Choroid plexus epithelial cell (primary cell): Measurements from ENCODE around the gene TMPRSS9.
A peak's percentile ranks its signal among the peaks of the same experiment; 100 is the strongest.
"Not testable (repeated sequence)": the region's sequence is repeated elsewhere in the genome, so short reads cannot be mapped to it uniquely, and the experiment has no call there.

Experiments used
- DNase-seq: peaks from one replicate; pipeline ENCODE4 v3.0.0-alpha.2; 2010; ENCODE audit warnings: low read depth
- H3K4me3 ChIP-seq: 2 replicates; pipeline ENCODE4 v1.5.1; 2011; ENCODE audit warnings: low read depth, mild to moderate bottlenecking, control low read depth, low read length, moderate library complexity
- TF ChIP-seq, protein P1 (sequence below): conservative IDR thresholded peaks from 2 replicates; pipeline ENCODE4 v1.5.1; 2011; ENCODE audit warnings: low read depth, mild to moderate bottlenecking, control low read depth, inconsistent platforms, low read length, moderate library complexity

TMPRSS9 gene

DNA sequence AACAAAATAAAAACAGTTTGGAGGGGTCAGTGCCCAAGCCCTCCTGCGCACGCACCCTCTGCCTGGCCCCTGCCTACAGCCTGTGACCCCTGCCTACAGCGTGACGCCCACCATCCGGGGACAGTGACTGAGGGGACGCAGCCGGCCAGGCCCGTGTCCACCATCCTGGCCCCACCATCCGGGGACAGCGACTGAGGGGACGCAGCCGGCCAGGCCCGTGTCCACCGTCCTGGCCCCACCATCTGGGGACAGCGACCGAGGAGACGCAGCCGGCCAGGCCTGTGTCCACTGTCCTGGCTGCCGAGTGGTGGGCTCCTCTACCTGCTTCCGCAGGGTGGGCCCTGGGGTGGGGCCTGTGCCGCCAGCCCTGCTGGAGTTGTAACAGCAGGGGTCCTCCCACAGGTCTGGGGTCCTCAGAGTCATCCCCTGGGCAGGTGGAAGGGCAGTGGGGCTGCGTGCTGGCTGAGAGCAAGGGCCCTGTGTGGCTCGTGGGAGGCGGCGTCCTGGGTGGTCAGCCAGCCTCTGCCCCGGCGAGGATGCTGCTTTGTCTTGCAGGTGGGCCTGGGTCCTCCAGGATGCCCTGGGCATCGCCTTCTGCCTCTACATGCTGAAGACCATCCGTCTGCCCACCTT is 17.3 kb upstream of the TMPRSS9 start:
- no peak for DNase-seq
- H3K4me3 ChIP-seq, result no peak overlapping the region
- TF ChIP-seq, protein P1, sequence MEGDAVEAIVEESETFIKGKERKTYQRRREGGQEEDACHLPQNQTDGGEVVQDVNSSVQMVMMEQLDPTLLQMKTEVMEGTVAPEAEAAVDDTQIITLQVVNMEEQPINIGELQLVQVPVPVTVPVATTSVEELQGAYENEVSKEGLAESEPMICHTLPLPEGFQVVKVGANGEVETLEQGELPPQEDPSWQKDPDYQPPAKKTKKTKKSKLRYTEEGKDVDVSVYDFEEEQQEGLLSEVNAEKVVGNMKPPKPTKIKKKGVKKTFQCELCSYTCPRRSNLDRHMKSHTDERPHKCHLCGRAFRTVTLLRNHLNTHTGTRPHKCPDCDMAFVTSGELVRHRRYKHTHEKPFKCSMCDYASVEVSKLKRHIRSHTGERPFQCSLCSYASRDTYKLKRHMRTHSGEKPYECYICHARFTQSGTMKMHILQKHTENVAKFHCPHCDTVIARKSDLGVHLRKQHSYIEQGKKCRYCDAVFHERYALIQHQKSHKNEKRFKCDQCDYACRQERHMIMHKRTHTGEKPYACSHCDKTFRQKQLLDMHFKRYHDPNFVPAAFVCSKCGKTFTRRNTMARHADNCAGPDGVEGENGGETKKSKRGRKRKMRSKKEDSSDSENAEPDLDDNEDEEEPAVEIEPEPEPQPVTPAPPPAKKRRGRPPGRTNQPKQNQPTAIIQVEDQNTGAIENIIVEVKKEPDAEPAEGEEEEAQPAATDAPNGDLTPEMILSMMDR, result no peak

DNA sequence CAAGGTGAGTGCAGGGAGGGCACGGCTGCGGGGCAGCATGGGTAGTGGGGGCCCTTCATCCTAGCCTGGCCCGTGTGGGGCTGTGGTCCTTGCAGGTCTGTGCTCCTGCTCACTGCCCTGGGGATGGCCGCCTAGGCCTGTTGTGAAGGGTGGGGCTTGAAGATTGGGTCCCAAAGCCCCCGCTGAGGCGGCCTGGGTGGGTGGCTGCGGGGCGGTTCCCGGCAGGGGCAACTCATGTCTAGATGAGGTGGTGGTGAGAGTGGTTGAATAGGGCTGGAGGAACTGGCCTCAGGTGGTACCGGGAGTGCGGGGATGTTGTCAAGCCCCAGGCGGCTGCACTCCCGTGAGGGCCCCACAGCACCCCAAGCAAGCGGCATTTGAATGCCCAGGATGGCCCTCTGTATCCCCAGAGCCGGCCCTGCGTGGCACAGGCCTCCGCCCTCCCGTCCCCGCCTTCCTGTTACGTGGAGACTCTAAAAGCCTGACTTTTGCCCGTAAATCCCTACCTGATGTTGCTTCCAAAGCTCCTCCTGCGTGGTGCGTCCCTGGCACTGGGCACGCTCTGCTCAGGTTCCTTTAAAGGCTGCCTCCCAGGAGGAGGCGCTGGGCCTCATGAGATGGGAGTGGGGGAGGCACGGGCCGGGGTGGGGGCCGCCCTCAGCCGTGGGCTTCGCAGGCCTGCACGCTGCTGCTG is 16.6 kb upstream of the TMPRSS9 start:
- TF ChIP-seq, protein P1, result no peak
- no peak for DNase-seq
- no peak overlapping the region for H3K4me3 ChIP-seq

DNA sequence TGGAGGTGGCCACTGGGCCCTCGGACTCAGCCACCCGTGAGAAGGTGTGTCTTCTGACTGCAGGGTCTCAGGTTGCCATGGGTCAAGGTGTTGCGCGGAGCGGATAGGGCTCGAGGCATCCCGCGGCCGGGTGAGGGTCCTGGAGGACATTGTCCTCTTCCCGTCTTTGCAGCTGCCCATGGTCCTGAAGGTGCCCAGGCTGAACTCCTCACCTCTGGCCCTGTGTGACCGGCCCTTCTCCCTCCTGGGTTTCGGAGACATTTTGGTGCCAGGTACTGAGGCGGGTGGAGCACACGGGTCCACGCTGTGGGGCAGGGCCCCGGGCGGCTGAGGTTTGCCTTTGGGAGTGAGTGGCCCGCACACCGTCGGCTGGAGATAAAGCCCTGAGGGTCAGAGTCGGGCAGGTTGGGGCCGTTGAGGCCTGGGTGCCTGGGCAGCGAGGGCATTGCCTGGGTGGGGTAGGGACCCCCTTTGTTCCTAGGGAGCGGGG is 15.6 kb upstream of the TMPRSS9 start:
- no peak for DNase-seq
- TF ChIP-seq, protein P1, result no peak
- no peak overlapping the region for H3K4me3 ChIP-seq

DNA sequence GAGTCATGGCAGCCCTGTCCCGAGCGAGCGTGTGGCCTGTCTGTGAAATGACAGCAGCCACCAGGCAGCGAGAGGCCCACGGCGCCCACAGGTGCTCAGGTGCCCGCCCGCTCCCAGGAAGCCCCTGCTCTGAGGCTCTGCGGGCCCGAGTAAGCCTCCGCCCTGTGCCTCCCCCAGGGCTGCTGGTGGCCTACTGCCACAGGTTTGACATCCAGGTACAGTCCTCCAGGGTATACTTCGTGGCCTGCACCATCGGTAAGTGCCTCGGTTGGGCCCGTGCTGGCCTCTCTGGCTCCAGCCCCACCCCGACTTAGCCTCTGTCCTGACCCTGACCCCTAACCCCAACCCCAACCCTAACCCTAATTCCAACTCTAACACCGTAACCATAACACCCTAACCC is 15.0 kb upstream of the TMPRSS9 start:
- TF ChIP-seq, protein P1, result no peak

DNA sequence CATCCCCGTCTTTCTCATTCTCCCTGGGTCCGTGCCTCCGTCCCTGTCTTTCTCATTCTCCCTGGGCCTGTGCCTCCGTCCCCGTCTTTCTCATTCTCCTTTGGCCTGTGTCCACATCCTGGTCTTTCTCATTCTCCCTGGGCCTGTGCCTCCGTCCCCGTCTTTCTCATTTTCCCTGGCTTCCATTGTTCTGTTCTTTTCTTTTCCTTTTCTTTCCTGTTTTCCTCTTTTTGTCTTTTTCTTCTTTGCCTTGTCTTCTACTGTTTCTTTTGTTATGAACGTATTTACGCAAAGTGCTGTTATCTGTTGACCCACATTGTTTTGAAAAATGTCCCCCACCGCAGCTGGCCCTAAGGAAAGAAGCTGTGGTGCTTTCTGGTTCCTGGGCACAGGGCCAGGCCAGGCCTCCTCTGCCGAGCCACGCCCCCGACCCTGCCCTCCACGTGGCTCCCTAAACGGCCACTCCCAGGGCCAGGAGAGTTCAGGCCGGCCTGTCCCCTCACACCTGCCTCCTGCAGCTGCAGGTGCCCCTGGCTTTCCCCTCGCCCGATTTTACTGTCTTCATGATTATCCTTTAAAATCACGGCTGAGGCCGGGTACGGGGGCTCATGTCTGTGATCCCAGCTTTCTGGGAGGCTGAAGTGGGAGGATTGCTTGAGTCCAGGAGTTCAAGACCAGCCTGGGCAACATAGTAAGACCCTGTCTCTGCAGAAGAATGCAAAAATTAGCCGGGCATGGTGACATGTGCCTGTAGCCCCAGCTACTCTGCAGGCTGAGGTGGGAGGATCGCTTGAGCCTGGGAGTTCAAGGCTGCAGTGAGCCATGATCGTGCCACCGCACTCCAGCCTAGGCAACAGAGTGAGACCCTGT is 14.0 kb upstream of the TMPRSS9 start:
- DNase-seq, result peak; percentile 41
- TF ChIP-seq, protein P1, result no peak
- no peak overlapping the region for H3K4me3 ChIP-seq

More for the DNA sequence above, 15.0 kb upstream of the TMPRSS9 start:
- H3K4me3 ChIP-seq, result no peak overlapping the region
- DNase-seq, result no peak

DNA sequence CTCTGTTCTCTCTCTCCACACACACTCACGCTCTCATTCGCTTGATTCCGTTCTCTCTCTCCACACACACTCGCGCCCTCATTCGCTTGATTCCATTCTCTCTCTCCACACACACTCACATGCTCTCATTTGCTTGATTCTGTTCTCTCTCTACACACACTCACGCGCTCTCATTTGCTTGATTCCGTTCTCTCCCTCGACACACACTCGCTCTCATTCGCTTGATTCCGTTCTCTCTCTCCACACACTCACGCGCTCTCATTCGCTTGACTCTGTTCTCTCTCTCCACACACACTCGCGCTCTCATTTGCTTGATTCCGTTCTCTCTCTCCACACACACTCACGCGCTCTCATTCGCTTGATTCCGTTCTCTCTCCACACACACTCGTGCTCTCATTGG is 10.2 kb upstream of the TMPRSS9 start:
- DNase-seq, H3K4me3 ChIP-seq: not testable (repeated sequence)

DNA sequence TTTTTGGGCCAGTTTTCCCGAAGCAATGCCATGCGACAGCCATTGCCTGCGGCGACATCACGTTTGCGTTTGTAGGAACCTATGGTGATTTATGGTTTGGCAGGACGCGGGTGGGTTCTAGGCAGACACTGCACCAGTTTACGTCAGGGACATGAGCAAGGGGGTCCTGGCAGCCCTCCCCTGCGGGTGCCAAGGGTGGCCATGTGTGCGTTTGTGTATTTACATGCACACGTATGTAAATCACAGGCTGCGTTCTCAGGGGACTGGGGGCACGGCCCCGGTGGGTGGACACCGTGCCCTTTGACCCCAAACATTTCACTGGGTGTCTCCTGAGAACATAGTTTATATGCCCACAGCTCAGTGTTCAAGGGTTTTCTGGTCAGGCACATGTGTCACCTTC is 9.4 kb upstream of the TMPRSS9 start:
- DNase-seq, result no peak
- H3K4me3 ChIP-seq, result no peak overlapping the region
- TF ChIP-seq, protein P1, result no peak
